ENCODE data around the gene TFPI.

Gene TFPI

DNA sequence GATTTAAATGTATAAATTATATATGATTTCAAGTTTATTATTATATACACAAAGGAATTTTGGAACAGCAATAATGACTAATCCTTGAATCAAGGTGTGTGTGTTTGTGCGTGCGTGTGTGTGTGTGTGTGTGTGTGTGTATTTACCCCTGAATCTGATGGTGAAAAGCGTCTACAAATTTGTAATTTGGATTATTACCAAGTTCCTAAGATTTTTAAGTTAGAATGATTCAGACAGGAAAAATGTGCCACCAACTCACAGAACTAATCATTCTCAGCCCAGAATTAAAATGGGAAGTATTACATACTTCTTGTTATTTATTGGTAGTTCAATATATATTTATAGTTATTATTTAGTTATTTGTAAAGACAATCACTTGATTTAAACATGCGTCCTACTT lies 118.5 kb downstream of the TFPI start:
- H3K4me3 ChIP-seq (ENCODE audit: low read depth in 1 of 2, low read length in 2 of 2), result no peak overlapping the region
- no peak for ATAC-seq (ENCODE audit: insufficient read depth, low read depth)
- H3K4me1 ChIP-seq (ENCODE audit: insufficient read depth, low read length), result no peaks in the 10 kb centered on the region
- no peak overlapping the region for H3K4me2 ChIP-seq (ENCODE audit: insufficient read depth, low read length)
- no peaks in the 10 kb centered on the region for H3K79me2 ChIP-seq (ENCODE audit: insufficient read depth, low read length)
- H2AFZ ChIP-seq (ENCODE audit: low read depth, low read length), result no peak overlapping the region
- TF ChIP-seq, protein P1, sequence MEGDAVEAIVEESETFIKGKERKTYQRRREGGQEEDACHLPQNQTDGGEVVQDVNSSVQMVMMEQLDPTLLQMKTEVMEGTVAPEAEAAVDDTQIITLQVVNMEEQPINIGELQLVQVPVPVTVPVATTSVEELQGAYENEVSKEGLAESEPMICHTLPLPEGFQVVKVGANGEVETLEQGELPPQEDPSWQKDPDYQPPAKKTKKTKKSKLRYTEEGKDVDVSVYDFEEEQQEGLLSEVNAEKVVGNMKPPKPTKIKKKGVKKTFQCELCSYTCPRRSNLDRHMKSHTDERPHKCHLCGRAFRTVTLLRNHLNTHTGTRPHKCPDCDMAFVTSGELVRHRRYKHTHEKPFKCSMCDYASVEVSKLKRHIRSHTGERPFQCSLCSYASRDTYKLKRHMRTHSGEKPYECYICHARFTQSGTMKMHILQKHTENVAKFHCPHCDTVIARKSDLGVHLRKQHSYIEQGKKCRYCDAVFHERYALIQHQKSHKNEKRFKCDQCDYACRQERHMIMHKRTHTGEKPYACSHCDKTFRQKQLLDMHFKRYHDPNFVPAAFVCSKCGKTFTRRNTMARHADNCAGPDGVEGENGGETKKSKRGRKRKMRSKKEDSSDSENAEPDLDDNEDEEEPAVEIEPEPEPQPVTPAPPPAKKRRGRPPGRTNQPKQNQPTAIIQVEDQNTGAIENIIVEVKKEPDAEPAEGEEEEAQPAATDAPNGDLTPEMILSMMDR (IDR thresholded peaks at IDR 0.05; ENCODE audit: borderline replicate concordance, extremely low read depth, low read length, poor library complexity, severe bottlenecking), result no peak
- TF ChIP-seq EZH2 (IDR thresholded peaks at IDR 0.05; ENCODE audit: borderline replicate concordance, low read depth, low read length, severe bottlenecking), result no peak
- H3K27ac ChIP-seq (ENCODE audit: low read length), result no peak overlapping the region
- H3K27me3 ChIP-seq (ENCODE audit: insufficient read depth, low read length, poor library complexity), result no peaks in the 10 kb centered on the region
- H4K20me1 ChIP-seq (ENCODE audit: insufficient read depth, low read length), result no peaks in the 10 kb centered on the region
- H3K9me3 ChIP-seq (ENCODE audit: insufficient read depth, low read length, severe bottlenecking), result no peaks in the 10 kb centered on the region
- DNase-seq, result no peak
- H3K36me3 ChIP-seq (ENCODE audit: insufficient read depth, low read length), result no peaks in the 10 kb centered on the region
- no peak overlapping the region for H3K9ac ChIP-seq (ENCODE audit: low read depth, low read length)

DNA sequence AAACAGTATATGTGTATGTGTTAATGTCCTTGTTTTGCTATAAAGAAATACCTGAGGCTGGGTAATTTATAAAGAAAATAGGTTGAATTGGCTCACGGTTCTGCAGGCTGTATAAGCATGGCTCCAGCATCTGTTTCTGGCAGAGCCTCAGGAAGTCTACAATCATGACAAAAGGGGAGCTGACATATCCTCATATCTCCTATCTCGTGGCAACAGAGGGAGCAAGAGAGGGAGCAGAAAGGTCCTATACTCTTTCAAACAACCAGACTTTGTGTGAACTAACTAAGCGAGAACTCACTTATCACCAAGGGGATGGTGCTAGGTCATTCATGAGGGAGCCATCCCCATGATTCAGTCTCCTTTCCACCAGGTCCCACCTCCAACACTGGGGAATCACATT lies 119.2 kb downstream of the TFPI start:
- no peaks in the 10 kb centered on the region for H3K79me2 ChIP-seq (ENCODE audit: insufficient read depth, low read length)
- no peak overlapping the region for H3K4me2 ChIP-seq (ENCODE audit: insufficient read depth, low read length)
- no peaks in the 10 kb centered on the region for H3K27me3 ChIP-seq (ENCODE audit: insufficient read depth, low read length, poor library complexity)
- no peaks in the 10 kb centered on the region for H3K4me1 ChIP-seq (ENCODE audit: insufficient read depth, low read length)
- no peaks in the 10 kb centered on the region for H3K36me3 ChIP-seq (ENCODE audit: insufficient read depth, low read length)
- no peak overlapping the region for H3K9ac ChIP-seq (ENCODE audit: low read depth, low read length)
- DNase-seq (no peak), ATAC-seq (ENCODE audit: insufficient read depth, low read depth) (no peak)
- TF ChIP-seq EZH2 (IDR thresholded peaks at IDR 0.05; ENCODE audit: borderline replicate concordance, low read depth, low read length, severe bottlenecking), result no peak
- TF ChIP-seq, protein P1 (IDR thresholded peaks at IDR 0.05; ENCODE audit: borderline replicate concordance, extremely low read depth, low read length, poor library complexity, severe bottlenecking), result no peak
- no peak overlapping the region for H3K4me3 ChIP-seq (ENCODE audit: low read depth in 1 of 2, low read length in 2 of 2)
- no peaks in the 10 kb centered on the region for H3K9me3 ChIP-seq (ENCODE audit: insufficient read depth, low read length, severe bottlenecking)
- H4K20me1 ChIP-seq (ENCODE audit: insufficient read depth, low read length), result no peaks in the 10 kb centered on the region
- no peak overlapping the region for H3K27ac ChIP-seq (ENCODE audit: low read length)
- no peak overlapping the region for H2AFZ ChIP-seq (ENCODE audit: low read depth, low read length)

DNA sequence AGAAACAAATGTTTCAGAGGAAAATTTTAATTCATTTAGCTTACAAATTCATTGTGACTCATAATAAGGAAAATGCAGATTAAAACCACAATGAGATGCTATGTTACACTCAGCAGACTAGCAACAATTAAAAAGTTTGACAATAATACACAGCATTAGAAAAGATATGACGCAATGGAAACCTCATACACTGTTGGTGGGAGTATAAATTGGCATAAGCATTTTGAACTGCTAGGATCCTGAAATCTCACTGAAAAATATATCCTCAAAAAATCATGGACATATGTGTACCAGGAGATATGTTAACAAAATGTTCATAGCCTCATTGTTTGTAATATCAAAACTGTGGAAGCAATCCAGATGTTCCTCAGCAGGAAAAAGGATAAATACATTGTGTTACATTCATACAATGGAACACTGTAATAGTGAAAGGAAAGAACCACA lies 119.9 kb downstream of the TFPI start:
- Histone ChIP-seq H3K27ac (ENCODE audit: low read length) (no peak overlapping the region), H3K9ac (ENCODE audit: low read depth, low read length) (no peak overlapping the region), H3K79me2 (ENCODE audit: insufficient read depth, low read length) (no peaks in the 10 kb centered on the region), H3K27me3 (ENCODE audit: insufficient read depth, low read length, poor library complexity) (no peaks in the 10 kb centered on the region), H3K4me1 (ENCODE audit: insufficient read depth, low read length) (no peaks in the 10 kb centered on the region), H3K36me3 (ENCODE audit: insufficient read depth, low read length) (no peaks in the 10 kb centered on the region), H3K9me3 (ENCODE audit: insufficient read depth, low read length, severe bottlenecking) (no peaks in the 10 kb centered on the region), H3K4me2 (ENCODE audit: insufficient read depth, low read length) (no peak overlapping the region), H3K4me3 (ENCODE audit: low read depth in 1 of 2, low read length in 2 of 2) (no peak overlapping the region), H2AFZ (ENCODE audit: low read depth, low read length) (no peak overlapping the region), H4K20me1 (ENCODE audit: insufficient read depth, low read length) (no peaks in the 10 kb centered on the region)
- DNase-seq, result no peak
- no peak for TF ChIP-seq EZH2 (IDR thresholded peaks at IDR 0.05; ENCODE audit: borderline replicate concordance, low read depth, low read length, severe bottlenecking)
- TF ChIP-seq, protein P1 (IDR thresholded peaks at IDR 0.05; ENCODE audit: borderline replicate concordance, extremely low read depth, low read length, poor library complexity, severe bottlenecking), result no peak
- no peak for ATAC-seq (ENCODE audit: insufficient read depth, low read depth)

DNA sequence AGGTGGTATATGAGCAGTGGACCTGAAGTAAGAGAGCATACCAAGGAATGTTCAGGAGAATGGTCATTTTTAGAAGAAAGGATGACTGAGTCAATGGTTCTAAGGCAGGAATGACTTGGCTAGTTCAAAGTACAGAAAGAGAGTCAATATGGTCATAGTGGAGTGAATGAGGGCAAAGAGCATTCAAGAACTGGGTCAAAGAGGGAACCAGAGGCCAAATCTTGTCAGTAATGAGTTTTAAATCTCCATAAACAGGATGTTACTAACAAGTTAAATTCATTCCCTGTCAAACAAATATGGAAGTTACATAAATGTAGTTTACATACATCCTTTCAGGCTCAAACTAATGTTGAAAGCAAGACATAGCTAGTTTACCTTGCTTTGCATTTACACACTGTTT lies 122.3 kb downstream of the TFPI start:
- TF ChIP-seq, protein P1 (IDR thresholded peaks at IDR 0.05; ENCODE audit: borderline replicate concordance, extremely low read depth, low read length, poor library complexity, severe bottlenecking), result no peak
- no peak for TF ChIP-seq EZH2 (IDR thresholded peaks at IDR 0.05; ENCODE audit: borderline replicate concordance, low read depth, low read length, severe bottlenecking)
- DNase-seq, result no peak

More for the DNA sequence above, 122.3 kb downstream of the TFPI start:
- Histone ChIP-seq H3K4me3 (ENCODE audit: low read depth in 1 of 2, low read length in 2 of 2) (no peak overlapping the region), H3K27ac (ENCODE audit: low read length) (no peak overlapping the region), H4K20me1 (ENCODE audit: insufficient read depth, low read length) (no peaks in the 10 kb centered on the region), H3K79me2 (ENCODE audit: insufficient read depth, low read length) (no peaks in the 10 kb centered on the region), H3K27me3 (ENCODE audit: insufficient read depth, low read length, poor library complexity) (no peaks in the 10 kb centered on the region), H2AFZ (ENCODE audit: low read depth, low read length) (no peak overlapping the region), H3K4me2 (ENCODE audit: insufficient read depth, low read length) (no peak overlapping the region), H3K4me1 (ENCODE audit: insufficient read depth, low read length) (no peaks in the 10 kb centered on the region), H3K9me3 (ENCODE audit: insufficient read depth, low read length, severe bottlenecking) (no peaks in the 10 kb centered on the region), H3K9ac (ENCODE audit: low read depth, low read length) (no peak overlapping the region), H3K36me3 (ENCODE audit: insufficient read depth, low read length) (no peaks in the 10 kb centered on the region)
- ATAC-seq (ENCODE audit: insufficient read depth, low read depth), result no peak

All from DND-41 (cell line).